Activated CD8-positive, alpha-beta memory T cell treated with anti-CD3 and anti-CD28 coated beads for 4 hours (primary cell): Measurements from ENCODE around the gene ARHGAP15.

Experiments used
- DNase-seq, 2 donors: peaks; one replicate each; pipeline ENCODE4 v3.0.0-alpha.2; 2020; ENCODE audit warnings: low read depth in 2 of 2

ARHGAP15 gene

GRCh38 chr2:143144813-143145455 is 15.7 kb downstream of the ARHGAP15 start:
- DNase-seq: no peak

- no peak for DNase-seq
Observed at GRCh38 chr2:143146366-143146765, 17.1 kb downstream of the ARHGAP15 start.

GRCh38 chr2:143146815-143147530 is 17.8 kb downstream of the ARHGAP15 start:
- no peak for DNase-seq

GRCh38 chr2:143148011-143148410 is 18.8 kb downstream of the ARHGAP15 start:
- no peak for DNase-seq

- DNase-seq: no peak
Observed at GRCh38 chr2:143148757-143149156, 19.5 kb downstream of the ARHGAP15 start.

- DNase-seq: no peak
Observed at GRCh38 chr2:143150287-143150686, 21.1 kb downstream of the ARHGAP15 start.

- no peak for DNase-seq
Observed at GRCh38 chr2:143151111-143151752, 22.0 kb downstream of the ARHGAP15 start.

GRCh38 chr2:143152219-143152618 is 23.0 kb downstream of the ARHGAP15 start:
- no peak for DNase-seq

GRCh38 chr2:143152637-143153036 is 23.4 kb downstream of the ARHGAP15 start:
- DNase-seq: no peak

- DNase-seq: no peak
Observed at GRCh38 chr2:143155661-143156060, 26.4 kb downstream of the ARHGAP15 start.

- DNase-seq: no peak
Observed at GRCh38 chr2:143157001-143157400, 27.8 kb downstream of the ARHGAP15 start.

GRCh38 chr2:143157418-143157817 is 28.2 kb downstream of the ARHGAP15 start:
- DNase-seq: no peak

GRCh38 chr2:143158098-143158497 is 28.9 kb downstream of the ARHGAP15 start:
- no peak for DNase-seq

GRCh38 chr2:143158551-143159485 is 29.6 kb downstream of the ARHGAP15 start:
- no peak for DNase-seq

- DNase-seq: no peak
Observed at GRCh38 chr2:143159486-143159840, 30.2 kb downstream of the ARHGAP15 start.

- no peak for DNase-seq
Observed at GRCh38 chr2:143160732-143161707, 31.8 kb downstream of the ARHGAP15 start.

- DNase-seq: peak in 1 of 2 donors; percentile 28
Observed at GRCh38 chr2:143162123-143162837, 33.1 kb downstream of the ARHGAP15 start.

- no peak for DNase-seq
Observed at GRCh38 chr2:143162997-143163396, 33.8 kb downstream of the ARHGAP15 start.

GRCh38 chr2:143163499-143163898 is 34.3 kb downstream of the ARHGAP15 start:
- DNase-seq: no peak

GRCh38 chr2:143165291-143165690 is 36.1 kb downstream of the ARHGAP15 start:
- no peak for DNase-seq
